Heart left ventricle (tissue), 16 donors: ENCODE measurements around the gene HSPA12A. TPM values are rescaled to one million over a fixed set of nuclear protein-coding genes. Genes with fewer than 3 reads are reported as not detected.

Experiments
- ATAC-seq, 4 donors: fragments of 200-7000 bp; cut with Tn5 transposase; one replicate each; pipeline ENCODE4 v1.9.1; 2020 to 2022; ENCODE audit warnings: moderate library complexity in 4 of 4, mild to moderate bottlenecking in 3 of 4, moderate number of reproducible peaks in 1 of 4
- DNase-seq, 5 donors: peaks; one replicate each; pipeline ENCODE4 v3.0.0-alpha.2; 2020
- H3K27ac ChIP-seq, 12 donors: fragments of 200-600 bp; sonication (generic) in 4 of 12; one replicate each; pipeline versions ENCODE4 v1.5.0 to v1.8.0; 2016 to 2022; ENCODE audit warnings: mild to moderate bottlenecking in 2 of 12
- H3K27me3 ChIP-seq, 9 donors: fragments of 200-600 bp; sonication (generic) in 2 of 9; one replicate each; pipeline versions ENCODE4 v1.5.1 to v1.8.0; 2016 to 2022; ENCODE audit warnings: mild to moderate bottlenecking in 3 of 9
- H3K36me3 ChIP-seq, 9 donors: fragments of 200-600 bp; sonication (generic) in 2 of 9; one replicate each; pipeline versions ENCODE4 v1.5.0 to v1.8.0; 2018 to 2022; ENCODE audit warnings: mild to moderate bottlenecking in 2 of 9
- H3K4me1 ChIP-seq, 12 donors: fragments of 200-600 bp; sonication (generic) in 4 of 12; one replicate each; pipeline versions ENCODE4 v1.5.0 to v1.8.0; 2016 to 2022; ENCODE audit warnings: mild to moderate bottlenecking in 3 of 12
- H3K4me3 ChIP-seq, 12 donors: fragments of 200-600 bp; sonication (generic) in 4 of 12; one replicate each; pipeline versions ENCODE4 v1.5.0 to v1.8.0; 2017 to 2022; ENCODE audit warnings: mild to moderate bottlenecking in 9 of 12, moderate library complexity in 4 of 12
- H3K9me3 ChIP-seq, 12 donors: fragments of 200-600 bp; sonication (generic) in 4 of 12; one replicate each; pipeline versions ENCODE4 v1.5.0 to v1.8.0; 2016 to 2022; ENCODE audit warnings: mild to moderate bottlenecking in 1 of 12
- POLR2A ChIP-seq, 2 donors: fragments of 450-650 bp; IDR thresholded peaks; one replicate each; pipeline ENCODE4 v1.6.1; 2017; ENCODE audit warnings: antibody characterized with exemption in 2 of 2, mild to moderate bottlenecking in 2 of 2, moderate library complexity in 2 of 2
- WGBS, 4 donors: extraction: QIAGEN DNeasy Blood & Tissue Kit in 2 of 4; methylation state at CpG; one replicate each; pipeline versions ENCODE4 v1.1.5 to v1.1.7; 2013 to 2018; 5-methylcytosine and 5-hydroxymethylcytosine counted together
- intact Hi-C, 10 donors: fragments of 100-400 bp; cut with DNase I; formaldehyde crosslinking; loops; one replicate each; pipeline versions ENCODE4 v1.11.1 to v1.14.2; 2022
- polyA plus RNA-seq, 2 donors: library from polyadenylated mRNA; stranded (reverse); fragments of 200-250 nt; gene quantifications; one replicate each; pipeline ENCODE4 v1.2.3, GENCODE V29; 2013
- total RNA-seq, 9 donors: library from RNA; depleted of rRNA in 2 of 9; stranded (reverse); fragments of >200 nt in 2 of 9; fragmentation: NEBNext Ultra II Directional in 3 of 9; extraction: Animal tissue kit (Norgen Biotek cat#: 25700) in 3 of 9; gene quantifications; one replicate each; pipeline versions ENCODE4 v1.1.0 to v1.2.4, GENCODE V29; 2016 to 2023
- TF ChIP-seq, protein P1 (sequence below), 12 donors: fragments of 200-600 bp; sonication (generic) in 4 of 12; IDR thresholded peaks; one replicate each; pipeline versions ENCODE4 v1.5.0 to v1.8.0; 2018 to 2022; ENCODE audit warnings: antibody characterized with exemption in 12 of 12, mild to moderate bottlenecking in 5 of 12
- donor health status: ischemic (EF 13 %, LVEDD 7.1; RV severe dilation, severe dysfunction).
- donor health status: healthy with polysubstance abuse.
- donor health status: DM: no; HTN: yes; CAD: no.
- donor health status: DM: no; HTN: no; CAD: no.
- donor health status: ischemic (EF 25% LVEDD 6.9; RV normal size, moderate dysfunction).
- donor health status: ischemic (EF 25% LVEDD 5.7; RV mildly dilated, moderate dysfunction).
- donor health status: healthy.
- donor health status: DM: yes; HTN: yes; CAD: no.
- donor health status: ischemic (EF 35%, LVEDD 5.7; RV mildly dilated, moderate dysfunction).
- donor health status: nonischemic (EF 11% LVEDD 7.7; RV severe dilation, severe dysfunction).
- donor health status: DM: yes; HTN: yes; CAD: no.
- donor health status: PGD.
- donor health status: ischemic (EF 29% LVEDD 5.4; RV normal size, mild dysfunction).
- donor health status: nonischemic (EF 23%, LVEDD 6.1; RV moderate dilation, normal function).

The HSPA12A gene
- total and polyA plus RNA-seq, 11 donors = 4.7 to 17.0 (median 13.5) TPM

DNA sequence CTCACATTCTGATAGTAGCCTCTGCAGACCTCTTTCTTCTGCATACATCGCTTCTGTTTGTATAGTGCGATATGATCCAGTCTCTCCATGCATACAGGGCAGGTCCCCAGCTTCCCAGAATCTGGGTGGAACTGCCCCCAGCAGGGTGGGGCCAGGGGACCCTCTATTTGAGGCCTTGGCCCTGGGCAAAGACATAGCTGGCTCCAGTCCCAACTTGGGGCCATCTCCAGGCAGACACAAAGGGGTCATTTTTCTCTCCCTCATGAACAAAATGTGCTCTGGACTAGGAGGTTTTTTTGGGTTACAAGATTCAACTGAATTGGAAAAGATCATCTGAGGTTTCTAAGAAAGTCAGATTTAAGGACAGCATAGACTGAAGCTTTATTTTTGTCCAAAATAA lies 21.1 kb upstream of the HSPA12A start:
- TF ChIP-seq POLR2A (IDR thresholded peaks at IDR 0.05) = no peak
- TF ChIP-seq, protein P1, sequence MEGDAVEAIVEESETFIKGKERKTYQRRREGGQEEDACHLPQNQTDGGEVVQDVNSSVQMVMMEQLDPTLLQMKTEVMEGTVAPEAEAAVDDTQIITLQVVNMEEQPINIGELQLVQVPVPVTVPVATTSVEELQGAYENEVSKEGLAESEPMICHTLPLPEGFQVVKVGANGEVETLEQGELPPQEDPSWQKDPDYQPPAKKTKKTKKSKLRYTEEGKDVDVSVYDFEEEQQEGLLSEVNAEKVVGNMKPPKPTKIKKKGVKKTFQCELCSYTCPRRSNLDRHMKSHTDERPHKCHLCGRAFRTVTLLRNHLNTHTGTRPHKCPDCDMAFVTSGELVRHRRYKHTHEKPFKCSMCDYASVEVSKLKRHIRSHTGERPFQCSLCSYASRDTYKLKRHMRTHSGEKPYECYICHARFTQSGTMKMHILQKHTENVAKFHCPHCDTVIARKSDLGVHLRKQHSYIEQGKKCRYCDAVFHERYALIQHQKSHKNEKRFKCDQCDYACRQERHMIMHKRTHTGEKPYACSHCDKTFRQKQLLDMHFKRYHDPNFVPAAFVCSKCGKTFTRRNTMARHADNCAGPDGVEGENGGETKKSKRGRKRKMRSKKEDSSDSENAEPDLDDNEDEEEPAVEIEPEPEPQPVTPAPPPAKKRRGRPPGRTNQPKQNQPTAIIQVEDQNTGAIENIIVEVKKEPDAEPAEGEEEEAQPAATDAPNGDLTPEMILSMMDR (IDR thresholded peaks at IDR 0.05) = no peak
- Histone ChIP-seq H3K27me3 (peaks cover 0 to 6% (median 0%) of the 10 kb centered on the region in 9 donors), H3K4me1 (peaks cover 0 to 18% (median 8%) of the 10 kb centered on the region in 12 donors), H3K4me3 (no peak overlapping the region), H3K9me3 (peaks cover 0 to 9% (median 0%) of the 10 kb centered on the region in 12 donors), H3K36me3 (no peaks in the 10 kb centered on the region), H3K27ac (no peak overlapping the region)
- WGBS, 4 donors = 96 to 98% (median 97%) methylated on average over 2 of the region's 2 CpGs
- DNase-seq = no peak
- ATAC-seq = no peak
- intact Hi-C loops = no loop called here

DNA sequence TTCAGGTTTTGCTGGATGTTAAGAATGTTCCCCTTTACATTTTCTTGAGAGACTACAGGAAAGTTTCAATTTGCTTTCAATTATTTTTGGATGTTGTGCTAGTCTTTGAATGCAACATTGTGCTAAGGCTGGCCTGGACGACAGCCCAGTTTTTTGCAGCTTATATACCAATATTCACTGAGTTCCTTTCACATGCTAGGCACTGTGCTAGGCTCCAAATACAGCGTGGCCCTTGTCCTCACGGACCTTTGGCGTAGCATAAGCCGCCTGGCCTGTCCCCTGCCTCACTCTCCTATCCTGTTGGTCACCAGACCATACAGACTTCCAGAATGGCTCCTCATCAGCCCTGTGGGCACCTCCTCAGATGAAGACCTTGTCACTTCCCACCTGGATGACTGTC lies 19.5 kb upstream of the HSPA12A start:
- H3K27me3 ChIP-seq = peaks cover 0 to 6% (median 0%) of the 10 kb centered on the region in 9 donors
- DNase-seq (no peak), ATAC-seq (no peak)
- 66 to 81% (median 78%) methylated on average over 5 of the region's 5 CpGs for WGBS, 4 donors
- TF ChIP-seq, protein P1 (IDR thresholded peaks at IDR 0.05) = no peak
- TF ChIP-seq POLR2A (IDR thresholded peaks at IDR 0.05) = no peak
- H3K27ac ChIP-seq = no peak overlapping the region
- H3K4me1 ChIP-seq = peaks cover 0 to 5% (median 1%) of the 10 kb centered on the region in 12 donors
- H3K36me3 ChIP-seq = no peaks in the 10 kb centered on the region
- peaks cover 0 to 9% (median 0%) of the 10 kb centered on the region in 12 donors for H3K9me3 ChIP-seq
- H3K4me3 ChIP-seq = no peak overlapping the region
- intact Hi-C loops = no loop called here

DNA sequence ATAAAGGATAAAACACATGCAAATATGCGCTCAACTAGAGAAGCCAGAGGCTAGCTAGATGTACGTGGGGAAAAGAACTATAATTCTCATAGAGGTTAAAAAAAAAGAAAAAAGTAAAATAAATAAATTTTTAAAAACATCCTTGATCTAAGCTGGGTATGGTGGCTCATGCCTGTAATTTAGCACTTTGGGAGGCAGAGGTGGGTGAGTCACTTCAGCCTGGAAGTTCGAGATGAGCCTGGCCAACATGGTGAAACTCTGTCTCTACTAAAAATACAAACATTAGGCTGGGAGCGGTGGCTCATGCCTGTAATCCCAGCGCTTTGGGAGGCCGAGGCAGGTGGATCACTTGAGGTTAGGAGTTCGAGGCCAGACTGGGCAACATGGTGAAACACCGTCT lies 18.6 kb upstream of the HSPA12A start:
- peaks cover 0 to 13% (median 4%) of the 10 kb centered on the region in 12 donors for H3K4me1 ChIP-seq
- no peaks in the 10 kb centered on the region for H3K36me3 ChIP-seq
- no peak for TF ChIP-seq POLR2A (IDR thresholded peaks at IDR 0.05)
- TF ChIP-seq, protein P1 (IDR thresholded peaks at IDR 0.05) = no peak
- H3K9me3 ChIP-seq = peaks cover 0 to 9% (median 0%) of the 10 kb centered on the region in 12 donors
- 80 to 87% (median 82%) methylated on average over 8 of the region's 8 CpGs for WGBS, 4 donors
- no peak for ATAC-seq
- intact Hi-C loops = no loop called here
- DNase-seq = no peak
- H3K27me3 ChIP-seq = peaks cover 0 to 6% (median 0%) of the 10 kb centered on the region in 9 donors
- H3K27ac ChIP-seq = no peak overlapping the region
- no peak overlapping the region for H3K4me3 ChIP-seq

DNA sequence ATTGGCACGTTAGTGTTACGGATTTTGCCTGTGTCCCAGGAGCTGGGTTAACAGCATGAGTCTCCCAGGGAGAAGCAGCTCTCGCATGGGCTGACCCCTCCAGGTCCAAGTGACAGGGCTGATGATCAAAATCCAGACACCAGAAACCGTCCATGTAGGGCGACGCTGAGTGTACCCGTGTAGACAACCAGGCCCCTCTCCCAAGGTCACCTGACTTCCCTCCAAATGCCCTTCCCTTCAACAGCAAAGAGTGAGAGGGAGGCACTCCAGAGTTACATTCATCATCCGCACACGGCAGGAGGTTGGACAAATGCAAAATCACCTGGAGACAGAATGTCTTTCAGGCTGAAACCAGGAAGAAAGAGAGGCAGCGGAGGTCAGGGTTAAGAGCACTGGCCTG lies 14.9 kb upstream of the HSPA12A start:
- peaks cover 0 to 19% (median 6%) of the 10 kb centered on the region in 12 donors for H3K4me1 ChIP-seq
- TF ChIP-seq, protein P1 (IDR thresholded peaks at IDR 0.05) = no peak
- TF ChIP-seq POLR2A (IDR thresholded peaks at IDR 0.05) = no peak
- no peaks in the 10 kb centered on the region for H3K9me3 ChIP-seq
- H3K4me3 ChIP-seq = no peak overlapping the region
- intact Hi-C loops = no loop called here
- ATAC-seq (peak; percentile 43 to 79 (median 66)), DNase-seq (no peak)
- 51 to 67% (median 56%) methylated on average over 7 to 10 of the region's 10 CpGs for WGBS, 4 donors
- peak overlapping the region in 6 of 12 donors; percentile 42 to 64 (median 48) for H3K27ac ChIP-seq
- H3K27me3 ChIP-seq = no peaks in the 10 kb centered on the region
- H3K36me3 ChIP-seq = no peaks in the 10 kb centered on the region
